WI38 (cell line): Measurements from ENCODE around the gene PIGC.

Experiments
- H3K4me3 ChIP-seq: 2 replicates; pipeline ENCODE4 v1.5.1; 2011; ENCODE audit warnings: low read depth, mild to moderate bottlenecking, control low read depth, low read length
- CTCF ChIP-seq: IDR thresholded peaks from 2 replicates; pipeline ENCODE4 v1.5.1; 2012; ENCODE audit warnings: low read depth, mild to moderate bottlenecking, control low read depth, low read length

Gene PIGC

GRCh38 chr1:172476218-172476811 is 32.4 kb upstream of the PIGC start:
- H3K4me3 ChIP-seq: no peak overlapping the region
- no peak for TF ChIP-seq CTCF

- H3K4me3 ChIP-seq: no peak overlapping the region
- no peak for TF ChIP-seq CTCF
Measured at GRCh38 chr1:172473842-172474241, 30.0 kb upstream of the PIGC start.

- no peak for TF ChIP-seq CTCF
- H3K4me3 ChIP-seq: no peak overlapping the region
Measured at GRCh38 chr1:172473302-172473701, 29.4 kb upstream of the PIGC start.

GRCh38 chr1:172472495-172472894 is 28.6 kb upstream of the PIGC start:
- H3K4me3 ChIP-seq: no peak overlapping the region
- no peak for TF ChIP-seq CTCF

- TF ChIP-seq CTCF: no peak
- no peak overlapping the region for H3K4me3 ChIP-seq
Measured at GRCh38 chr1:172471666-172472065, 27.8 kb upstream of the PIGC start.

GRCh38 chr1:172470149-172470548 is 26.3 kb upstream of the PIGC start:
- no peak for TF ChIP-seq CTCF
- H3K4me3 ChIP-seq: no peak overlapping the region

GRCh38 chr1:172469717-172470116 is 25.8 kb upstream of the PIGC start:
- no peak overlapping the region for H3K4me3 ChIP-seq
- no peak for TF ChIP-seq CTCF
